ENCODE results near the gene HES5.
"Not testable (repeated sequence)": the region's sequence is repeated elsewhere in the genome, so short reads cannot be mapped to it uniquely, and the experiment has no call there.

DNA sequence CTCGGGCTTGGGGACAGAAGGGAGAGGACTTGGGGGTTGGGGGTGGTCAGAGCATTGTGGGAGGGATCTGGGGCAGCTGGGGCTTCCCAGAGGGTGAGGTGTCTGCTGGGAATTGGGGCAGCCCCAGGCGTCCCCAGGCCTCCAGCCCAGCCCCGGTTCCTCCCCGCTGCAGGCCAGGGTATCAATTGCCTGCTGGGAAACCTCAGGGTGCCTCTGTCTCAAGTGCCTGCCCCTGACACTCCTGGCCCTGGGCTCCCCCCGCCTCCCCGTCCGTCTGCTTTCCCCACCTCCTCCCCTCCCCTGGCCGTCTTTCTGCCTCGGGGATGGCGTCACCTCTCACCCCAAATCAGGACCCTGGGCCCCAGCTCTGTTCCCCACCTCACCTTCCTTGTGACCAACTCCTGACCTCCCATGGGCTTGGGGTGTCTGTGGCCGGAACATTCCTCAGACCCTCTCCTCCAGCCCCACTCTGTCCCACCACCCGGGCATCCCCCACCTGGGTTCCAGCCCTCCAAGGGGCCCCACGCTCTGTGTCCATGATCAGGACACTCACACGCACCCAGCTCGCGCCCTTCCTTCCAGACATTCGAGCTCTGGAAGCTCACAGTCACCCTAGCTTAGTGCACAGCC lies 38.2 kb upstream of the HES5 start:
- not testable (repeated sequence) for TF ChIP-seq USF2 (IDR thresholded peaks at IDR 0.05; ENCODE audit: low read depth, low read length); RFX5 (IDR thresholded peaks at IDR 0.05; ENCODE audit: low read depth, low read length); NFE2L2 (IDR thresholded peaks at IDR 0.05; ENCODE audit: low read depth, low read length); POLR2A (IDR thresholded peaks at IDR 0.05; ENCODE audit: low read depth, low read length); RCOR1 (IDR thresholded peaks at IDR 0.05; ENCODE audit: insufficient replicate concordance, low read length); FOS (IDR thresholded peaks at IDR 0.05; ENCODE audit: low read depth, low read length); RAD21 (IDR thresholded peaks at IDR 0.05; ENCODE audit: low read length)
- TF ChIP-seq, protein P1, sequence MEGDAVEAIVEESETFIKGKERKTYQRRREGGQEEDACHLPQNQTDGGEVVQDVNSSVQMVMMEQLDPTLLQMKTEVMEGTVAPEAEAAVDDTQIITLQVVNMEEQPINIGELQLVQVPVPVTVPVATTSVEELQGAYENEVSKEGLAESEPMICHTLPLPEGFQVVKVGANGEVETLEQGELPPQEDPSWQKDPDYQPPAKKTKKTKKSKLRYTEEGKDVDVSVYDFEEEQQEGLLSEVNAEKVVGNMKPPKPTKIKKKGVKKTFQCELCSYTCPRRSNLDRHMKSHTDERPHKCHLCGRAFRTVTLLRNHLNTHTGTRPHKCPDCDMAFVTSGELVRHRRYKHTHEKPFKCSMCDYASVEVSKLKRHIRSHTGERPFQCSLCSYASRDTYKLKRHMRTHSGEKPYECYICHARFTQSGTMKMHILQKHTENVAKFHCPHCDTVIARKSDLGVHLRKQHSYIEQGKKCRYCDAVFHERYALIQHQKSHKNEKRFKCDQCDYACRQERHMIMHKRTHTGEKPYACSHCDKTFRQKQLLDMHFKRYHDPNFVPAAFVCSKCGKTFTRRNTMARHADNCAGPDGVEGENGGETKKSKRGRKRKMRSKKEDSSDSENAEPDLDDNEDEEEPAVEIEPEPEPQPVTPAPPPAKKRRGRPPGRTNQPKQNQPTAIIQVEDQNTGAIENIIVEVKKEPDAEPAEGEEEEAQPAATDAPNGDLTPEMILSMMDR (conservative IDR thresholded peaks at IDR 0.05; ENCODE audit: low read depth, low read length), result not testable (repeated sequence)
